ENCODE measurements around the gene HS3ST4.

The HS3ST4 gene

GRCh38 chr16:25691519-25692091 lies at the start of gene HS3ST4:
TSS of gene HS3ST4 (plus strand) at chr16:25691959.
- Mint-ChIP-seq H3K4me1 (peaks cover 16% of the 10 kb centered on the region), H3K27ac (no peak within 1 kb of the TSS), H3K36me3 (no peaks in the 10 kb centered on the region), H3K4me3 (peak within 1 kb of the TSS; percentile 20), H3K9me3 (peaks cover 5% of the 10 kb centered on the region), H3K27me3 (peaks cover 47% of the 10 kb centered on the region)

GRCh38 chr16:25643633-25644032 lies 48.1 kb upstream of the HS3ST4 start:
- Mint-ChIP-seq H3K4me3 (no peak overlapping the region), H3K4me1 (no peaks in the 10 kb centered on the region), H3K27ac (no peak overlapping the region), H3K27me3 (peaks cover 6% of the 10 kb centered on the region), H3K36me3 (no peaks in the 10 kb centered on the region), H3K9me3 (peaks cover 17% of the 10 kb centered on the region)

DNA sequence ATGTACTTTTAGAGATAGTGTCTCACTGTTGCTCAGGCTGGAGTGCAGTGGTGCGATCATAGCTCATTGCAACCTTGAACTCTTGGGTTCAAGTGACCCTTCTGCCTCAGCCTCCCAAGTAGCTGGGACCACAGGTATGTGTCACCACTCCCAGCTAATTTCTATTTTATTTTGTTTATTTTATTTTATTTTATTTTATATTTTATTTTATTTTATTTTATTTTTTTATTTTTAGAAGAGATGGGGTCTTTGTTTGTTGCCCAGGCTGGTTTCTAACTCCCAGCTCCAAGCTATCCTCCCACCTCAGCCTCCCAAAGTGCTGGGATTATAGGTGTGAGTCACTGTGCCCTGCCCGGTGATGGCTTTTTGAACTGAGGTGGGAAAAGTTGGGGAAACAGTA lies 35.1 kb upstream of the HS3ST4 start:
- peaks cover 20% of the 10 kb centered on the region for H3K27me3 Mint-ChIP-seq
- H3K4me3 Mint-ChIP-seq = no peak overlapping the region
- peaks cover 13% of the 10 kb centered on the region for H3K9me3 Mint-ChIP-seq
- peaks cover 2% of the 10 kb centered on the region for H3K36me3 Mint-ChIP-seq
- no peaks in the 10 kb centered on the region for H3K4me1 Mint-ChIP-seq
- H3K27ac Mint-ChIP-seq = no peak overlapping the region

- Mint-ChIP-seq H3K4me1 (no peaks in the 10 kb centered on the region), H3K27ac (no peak overlapping the region)
Observed at GRCh38 chr16:25676820-25677219, 14.9 kb upstream of the HS3ST4 start.

GRCh38 chr16:25679511-25679910 lies 12.2 kb upstream of the HS3ST4 start:
- no peaks in the 10 kb centered on the region for H3K9me3 Mint-ChIP-seq
- H3K27ac Mint-ChIP-seq = no peak overlapping the region
- H3K4me3 Mint-ChIP-seq = no peak overlapping the region
- no peaks in the 10 kb centered on the region for H3K4me1 Mint-ChIP-seq
- H3K27me3 Mint-ChIP-seq = peaks cover 7% of the 10 kb centered on the region
- no peaks in the 10 kb centered on the region for H3K36me3 Mint-ChIP-seq

More at GRCh38 chr16:25676820-25677219, 14.9 kb upstream of the HS3ST4 start:
- Mint-ChIP-seq H3K9me3 (no peaks in the 10 kb centered on the region), H3K36me3 (no peaks in the 10 kb centered on the region), H3K4me3 (no peak overlapping the region), H3K27me3 (peaks cover 3% of the 10 kb centered on the region)

DNA sequence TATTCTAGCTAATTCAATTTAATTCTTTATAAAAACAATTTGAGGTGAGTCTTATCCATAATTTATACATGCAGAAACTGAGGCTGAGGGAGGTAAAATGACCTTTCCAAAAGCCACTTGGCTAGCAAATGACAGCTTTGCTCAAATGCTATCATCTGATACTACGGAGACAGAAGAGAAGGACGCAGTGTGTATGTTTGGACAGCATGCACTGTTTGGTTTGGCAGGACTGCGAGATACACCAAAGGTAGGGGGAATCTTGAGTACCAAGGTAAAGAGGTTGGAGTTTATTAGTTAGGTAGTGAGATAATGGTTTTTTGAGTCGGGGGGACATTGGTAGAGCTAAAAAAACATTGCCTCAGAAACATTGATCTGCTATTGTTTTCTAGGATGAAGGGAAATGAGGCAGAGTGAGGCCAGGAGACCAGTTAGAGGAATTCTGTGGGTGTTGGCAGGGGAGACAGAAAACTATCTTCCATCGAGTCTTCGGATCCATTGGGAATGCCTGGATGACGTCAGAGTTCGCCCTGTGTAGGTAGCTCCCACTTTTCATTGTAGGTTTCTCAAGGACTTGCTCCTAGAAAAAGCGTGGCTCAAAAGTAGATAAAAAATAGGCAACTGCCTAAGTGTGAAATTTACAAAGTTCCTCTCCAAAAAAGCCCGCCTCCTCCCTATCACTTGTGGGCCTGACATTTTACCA lies 2.5 kb upstream of the HS3ST4 start:
- H3K36me3 Mint-ChIP-seq = peaks cover 1% of the 10 kb centered on the region
- peaks cover 16% of the 10 kb centered on the region for H3K4me1 Mint-ChIP-seq
- H3K4me3 Mint-ChIP-seq = no peak overlapping the region
- H3K9me3 Mint-ChIP-seq = peaks cover 5% of the 10 kb centered on the region
- H3K27ac Mint-ChIP-seq = no peak overlapping the region
- H3K27me3 Mint-ChIP-seq = peaks cover 28% of the 10 kb centered on the region

- Mint-ChIP-seq H3K4me3 (peak overlapping the region; percentile 20), H3K27me3 (peaks cover 40% of the 10 kb centered on the region), H3K4me1 (peaks cover 16% of the 10 kb centered on the region), H3K9me3 (peaks cover 5% of the 10 kb centered on the region), H3K36me3 (no peaks in the 10 kb centered on the region), H3K27ac (no peak overlapping the region)
Observed at GRCh38 chr16:25690552-25691143, 1.1 kb upstream of the HS3ST4 start.

- no peak overlapping the region for H3K27ac Mint-ChIP-seq
- no peaks in the 10 kb centered on the region for H3K9me3 Mint-ChIP-seq
- H3K36me3 Mint-ChIP-seq = no peaks in the 10 kb centered on the region
- H3K4me3 Mint-ChIP-seq = no peak overlapping the region
- peaks cover 49% of the 10 kb centered on the region for H3K27me3 Mint-ChIP-seq
- H3K4me1 Mint-ChIP-seq = peaks cover 16% of the 10 kb centered on the region
Observed at GRCh38 chr16:25692351-25692741, 587 bp downstream of the HS3ST4 start.

- Mint-ChIP-seq H3K4me1 (peaks cover 16% of the 10 kb centered on the region), H3K36me3 (no peaks in the 10 kb centered on the region), H3K4me3 (no peak overlapping the region), H3K9me3 (no peaks in the 10 kb centered on the region), H3K27me3 (peaks cover 50% of the 10 kb centered on the region), H3K27ac (no peak overlapping the region)
Observed at GRCh38 chr16:25692742-25693508, 1.2 kb downstream of the HS3ST4 start.

- no peaks in the 10 kb centered on the region for H3K9me3 Mint-ChIP-seq
- no peaks in the 10 kb centered on the region for H3K36me3 Mint-ChIP-seq
- no peak overlapping the region for H3K4me3 Mint-ChIP-seq
- no peak overlapping the region for H3K27ac Mint-ChIP-seq
- H3K4me1 Mint-ChIP-seq = peaks cover 16% of the 10 kb centered on the region
- peaks cover 52% of the 10 kb centered on the region for H3K27me3 Mint-ChIP-seq
Observed at GRCh38 chr16:25693631-25694030, 1.9 kb downstream of the HS3ST4 start.

- H3K36me3 Mint-ChIP-seq = no peaks in the 10 kb centered on the region
- H3K9me3 Mint-ChIP-seq = no peaks in the 10 kb centered on the region
- H3K27me3 Mint-ChIP-seq = peaks cover 36% of the 10 kb centered on the region
- no peak overlapping the region for H3K27ac Mint-ChIP-seq
- peaks cover under 1% of the 10 kb centered on the region for H3K4me1 Mint-ChIP-seq
- H3K4me3 Mint-ChIP-seq = no peak overlapping the region
Observed at GRCh38 chr16:25699069-25699468, 7.3 kb downstream of the HS3ST4 start.

DNA sequence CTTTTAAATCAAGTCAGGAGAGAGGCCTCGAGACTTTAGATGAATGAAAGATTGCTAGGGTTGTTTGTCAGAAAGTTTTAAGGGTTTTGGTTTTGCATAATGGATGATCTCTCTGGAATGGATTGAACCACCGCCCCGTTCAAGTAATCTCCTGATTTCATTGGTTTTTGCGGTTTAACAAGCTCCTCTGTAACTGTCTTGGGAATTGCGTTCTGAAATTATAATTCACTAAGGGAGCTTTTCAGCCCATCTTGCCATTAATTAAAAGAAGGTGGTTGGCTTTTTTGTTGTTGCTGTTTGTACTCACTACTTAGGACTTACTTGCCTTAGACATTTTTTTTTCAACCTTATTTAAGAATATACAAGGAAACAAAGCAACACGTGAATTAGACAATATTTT lies 8.8 kb downstream of the HS3ST4 start:
- Mint-ChIP-seq H3K9me3 (no peaks in the 10 kb centered on the region), H3K4me1 (no peaks in the 10 kb centered on the region), H3K27ac (no peak overlapping the region), H3K36me3 (no peaks in the 10 kb centered on the region), H3K4me3 (no peak overlapping the region), H3K27me3 (peaks cover 27% of the 10 kb centered on the region)

GRCh38 chr16:25707553-25707952 lies 15.8 kb downstream of the HS3ST4 start:
- no peaks in the 10 kb centered on the region for H3K4me1 Mint-ChIP-seq
- H3K4me3 Mint-ChIP-seq = no peak overlapping the region
- no peaks in the 10 kb centered on the region for H3K9me3 Mint-ChIP-seq
- peaks cover 15% of the 10 kb centered on the region for H3K27me3 Mint-ChIP-seq
- H3K27ac Mint-ChIP-seq = peak overlapping the region; percentile 62
- H3K36me3 Mint-ChIP-seq = no peaks in the 10 kb centered on the region

DNA sequence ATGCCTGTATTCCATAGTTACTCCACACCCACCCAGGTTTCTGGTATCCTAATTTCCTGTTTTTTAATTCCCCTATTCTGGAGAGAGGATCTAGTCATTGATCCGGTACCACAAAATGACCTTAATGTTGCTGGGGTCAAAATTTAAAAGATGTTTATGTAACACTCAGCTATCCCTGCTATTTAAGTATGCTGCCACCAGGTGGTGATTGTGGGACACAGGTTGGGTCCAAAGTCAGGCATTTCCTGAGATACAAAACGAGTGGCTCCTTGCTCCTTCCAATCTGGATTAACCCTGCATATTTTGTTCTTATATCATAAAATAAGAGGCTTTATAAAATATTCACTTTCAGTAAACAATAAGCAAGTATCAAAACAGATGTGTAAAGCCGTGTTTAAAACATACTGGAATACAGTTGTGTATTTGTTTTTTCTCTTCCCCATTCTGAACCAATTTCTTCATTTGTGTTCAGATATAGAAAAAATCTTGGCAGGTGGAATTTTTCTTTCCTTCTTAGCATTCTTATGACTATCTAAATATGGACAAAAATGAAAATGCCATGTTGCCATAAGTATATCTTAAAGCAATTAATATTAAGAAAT lies 16.3 kb downstream of the HS3ST4 start:
- H3K27me3 Mint-ChIP-seq = peaks cover 15% of the 10 kb centered on the region
- no peaks in the 10 kb centered on the region for H3K4me1 Mint-ChIP-seq
- no peak overlapping the region for H3K27ac Mint-ChIP-seq
- H3K9me3 Mint-ChIP-seq = no peaks in the 10 kb centered on the region
- no peak overlapping the region for H3K4me3 Mint-ChIP-seq
- H3K36me3 Mint-ChIP-seq = no peaks in the 10 kb centered on the region

DNA sequence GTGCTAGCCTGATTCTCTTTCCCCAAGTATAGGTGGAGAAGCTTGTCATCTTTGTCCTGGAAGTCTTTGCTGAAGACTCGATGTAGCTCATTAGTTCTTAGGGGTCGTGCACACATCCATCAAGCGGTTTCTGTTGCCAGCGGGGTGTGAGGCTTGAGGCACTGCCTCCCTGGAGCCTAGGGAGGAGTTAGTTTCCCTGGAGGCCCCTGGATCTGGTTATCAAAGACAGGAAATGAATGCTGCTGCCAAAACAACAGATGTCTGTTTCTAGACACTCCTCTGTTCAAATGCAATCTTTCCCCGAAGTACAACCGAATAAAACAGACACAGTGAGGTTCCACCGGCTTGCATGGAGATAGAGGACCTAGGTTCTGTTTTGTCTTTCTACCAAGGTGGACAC lies 17.5 kb downstream of the HS3ST4 start:
- no peaks in the 10 kb centered on the region for H3K4me1 Mint-ChIP-seq

More for the DNA sequence above, 17.5 kb downstream of the HS3ST4 start:
- Mint-ChIP-seq H3K27ac (no peak overlapping the region), H3K4me3 (no peak overlapping the region), H3K9me3 (no peaks in the 10 kb centered on the region), H3K36me3 (no peaks in the 10 kb centered on the region), H3K27me3 (peaks cover 14% of the 10 kb centered on the region)

All from activated naive CD4-positive, alpha-beta T cell treated with anti-CD3 and anti-CD28 coated beads, Interleukin-2, amount 50 U/mL, for 24 hours (primary cell).